Neural cell (in vitro differentiated cells): ENCODE data around the gene C6orf163. TPM values are rescaled to one million over a fixed set of nuclear protein-coding genes. Genes with fewer than 3 reads are reported as not detected.

Source experiments
- H2AFZ ChIP-seq: fragments of 200-600, 300-800 bp; sonication (generic), shearing (Covaris generic); 2 replicates; pipeline ENCODE4 v1.6.0; 2014; ENCODE audit warnings: low read depth, mild to moderate bottlenecking, antibody characterized with exemption, low read length, moderate library complexity
- H3F3A ChIP-seq: fragments of 200-600 bp; shearing (Covaris generic); 2 replicates; pipeline ENCODE4 v1.6.1; 2016; ENCODE audit warnings: mild to moderate bottlenecking, moderate library complexity, mixed read lengths, antibody characterized with exemption, low read length; ENCODE audit not compliant: insufficient read depth, poor library complexity, severe bottlenecking
- H3K27ac ChIP-seq: fragments of 200-600, 300-800 bp; sonication (generic), shearing (Covaris generic); 2 replicates; pipeline ENCODE4 v1.5.1; 2014; ENCODE audit warnings: mild to moderate bottlenecking, low read length, moderate library complexity
- H3K27me3 ChIP-seq: fragments of 300-800, 200-600 bp; sonication (generic), shearing (Covaris generic); 2 replicates; pipeline ENCODE4 v1.6.0; 2014; ENCODE audit warnings: mild to moderate bottlenecking, low read depth, low read length, moderate library complexity; ENCODE audit not compliant: insufficient read depth
- H3K36me3 ChIP-seq: fragments of 300-800, 200-600 bp; sonication (generic), shearing (Covaris generic); 2 replicates; pipeline ENCODE4 v1.5.1; 2014; ENCODE audit warnings: mild to moderate bottlenecking, antibody characterized with exemption, low read length, moderate library complexity; ENCODE audit not compliant: insufficient read depth
- H3K4me2 ChIP-seq: fragments of 300-800, 200-600 bp; sonication (generic), shearing (Covaris generic); 2 replicates; pipeline ENCODE4 v1.6.0; 2014; ENCODE audit warnings: mild to moderate bottlenecking, low read length
- H3K4me3 ChIP-seq: fragments of 300-800, 200-600 bp; sonication (generic), shearing (Covaris generic); 2 replicates; pipeline ENCODE4 v1.5.1; 2014; ENCODE audit warnings: mild to moderate bottlenecking, low read length, moderate library complexity
- H3K79me2 ChIP-seq: fragments of 200-600 bp; shearing (Covaris generic); replicated peaks from 2 replicates; pipeline ENCODE4 v1.6.0; 2014; ENCODE audit warnings: mild to moderate bottlenecking, low read length, moderate library complexity; ENCODE audit not compliant: insufficient read depth
- H3K9ac ChIP-seq: fragments of 300-800, 200-600 bp; sonication (generic), shearing (Covaris generic); 2 replicates; pipeline ENCODE4 v1.6.1; 2016; ENCODE audit warnings: mild to moderate bottlenecking, low read length, mixed read lengths
- H3K9me2 ChIP-seq: fragments of 200-600 bp; shearing (Covaris generic); 2 replicates; pipeline ENCODE4 v1.6.1; 2016; ENCODE audit warnings: mild to moderate bottlenecking, low read length, mixed read lengths; ENCODE audit not compliant: insufficient read depth
- H3K9me3 ChIP-seq: fragments of 200-600, 300-800 bp; sonication (generic), shearing (Covaris generic); 2 replicates; pipeline ENCODE4 v1.6.1; 2016; ENCODE audit warnings: mild to moderate bottlenecking, mixed run types, low read length, moderate library complexity, mixed read lengths
- H4K20me1 ChIP-seq: fragments of 200-600 bp; shearing (Covaris generic); 2 replicates; pipeline ENCODE4 v1.6.1; 2016; ENCODE audit warnings: mild to moderate bottlenecking, mixed run types; ENCODE audit not compliant: insufficient read depth
- EP300 ChIP-seq: fragments of 450-650 bp; conservative IDR thresholded peaks from 2 replicates; pipeline ENCODE4 v1.6.1; 2014; ENCODE audit warnings: antibody characterized with exemption, mild to moderate bottlenecking, moderate library complexity; ENCODE audit not compliant: poor library complexity, severe bottlenecking
- EZH2 ChIP-seq: fragments of 200-600, 300-800 bp; shearing (Covaris generic), sonication (generic); IDR thresholded peaks from 2 replicates; pipeline ENCODE4 v1.6.1; 2014; ENCODE audit warnings: antibody characterized with exemption, low read length, borderline replicate concordance, mild to moderate bottlenecking; ENCODE audit not compliant: insufficient read depth, poor library complexity, severe bottlenecking
- MXI1 ChIP-seq: fragments of 450-650 bp; conservative IDR thresholded peaks from 2 replicates; pipeline ENCODE4 v1.6.1; 2014; ENCODE audit warnings: antibody characterized with exemption, mild to moderate bottlenecking; ENCODE audit not compliant: poor library complexity, severe bottlenecking
- POLR2AphosphoS5 ChIP-seq: IDR thresholded peaks from 2 replicates; pipeline ENCODE4 v1.6.1; 2012
- RAD21 ChIP-seq: fragments of 450-650 bp; conservative IDR thresholded peaks from 2 replicates; pipeline ENCODE4 v1.6.1; 2014; ENCODE audit warnings: antibody characterized with exemption, mild to moderate bottlenecking, moderate library complexity
- SMC3 ChIP-seq: fragments of 450-650 bp; conservative IDR thresholded peaks from 2 replicates; pipeline ENCODE4 v1.6.1; 2014; ENCODE audit warnings: antibody characterized with exemption, mild to moderate bottlenecking, moderate library complexity; ENCODE audit not compliant: poor library complexity
- TAF1 ChIP-seq: IDR thresholded peaks from 2 replicates; pipeline ENCODE4 v1.6.1; 2012; ENCODE audit warnings: low read depth
- polyA plus RNA-seq: library from polyadenylated mRNA; depleted of rRNA; stranded (reverse); fragments of >200 nt; gene quantifications from 2 replicates; pipeline ENCODE4 v1.2.3, GENCODE V29; 2014
- TF ChIP-seq, protein P1 (sequence below): IDR thresholded peaks from 2 replicates; pipeline ENCODE4 v1.6.1; 2012; ENCODE audit warnings: borderline replicate concordance
- TF ChIP-seq, protein P2 (sequence below): fragments of 450-650 bp; IDR thresholded peaks from 2 replicates; pipeline ENCODE4 v1.5.1; 2014; ENCODE audit warnings: antibody characterized with exemption, mild to moderate bottlenecking, moderate library complexity; ENCODE audit not compliant: poor library complexity, severe bottlenecking

The C6orf163 gene
- polyA plus RNA-seq, 1 donor from 2014 or later = 1.8 TPM

DNA sequence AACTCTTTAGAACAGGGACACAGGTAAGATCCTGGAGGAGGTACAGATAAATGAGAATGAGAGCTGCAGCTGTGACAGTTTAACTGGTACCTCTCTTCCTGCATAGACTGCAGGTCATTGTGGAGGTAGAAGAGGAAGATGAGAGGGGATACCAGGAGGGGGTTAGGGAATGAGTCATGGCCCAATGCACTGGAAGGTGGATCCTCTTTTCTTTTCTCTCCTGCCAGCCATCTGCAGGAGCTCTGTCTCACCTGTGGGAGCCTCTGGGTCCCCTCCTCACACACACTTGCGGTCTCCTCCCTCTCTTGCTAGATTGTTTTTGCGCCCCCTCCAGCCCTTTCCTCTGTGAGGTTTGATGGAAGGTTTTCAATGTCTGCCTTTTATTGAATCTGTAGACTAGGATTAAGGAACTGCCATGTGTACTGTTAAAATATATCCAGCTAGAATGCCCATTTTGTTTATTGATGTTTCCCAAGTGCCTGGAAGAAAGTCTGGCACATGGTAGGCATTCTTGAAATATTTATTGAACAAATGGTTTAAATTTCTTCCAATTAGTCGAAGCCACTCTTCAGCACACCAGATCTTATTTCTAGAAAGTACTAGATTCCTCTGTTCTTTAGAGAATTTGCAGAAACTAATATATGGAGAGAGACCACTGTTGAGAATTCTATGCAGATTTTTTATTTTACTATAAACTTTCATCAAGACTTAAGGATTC, 13.0 kb downstream of the C6orf163 start:
- no peak overlapping the region for H3K4me3 ChIP-seq
- H4K20me1 ChIP-seq = no peaks in the 10 kb centered on the region
- no peak overlapping the region for H2AFZ ChIP-seq
- no peaks in the 10 kb centered on the region for H3K36me3 ChIP-seq
- H3K79me2 ChIP-seq = no peaks in the 10 kb centered on the region
- H3F3A ChIP-seq = no peaks in the 10 kb centered on the region
- no peaks in the 10 kb centered on the region for H3K9me2 ChIP-seq
- no peak for TF ChIP-seq EP300
- no peak for TF ChIP-seq MXI1
- TF ChIP-seq, protein P1, sequence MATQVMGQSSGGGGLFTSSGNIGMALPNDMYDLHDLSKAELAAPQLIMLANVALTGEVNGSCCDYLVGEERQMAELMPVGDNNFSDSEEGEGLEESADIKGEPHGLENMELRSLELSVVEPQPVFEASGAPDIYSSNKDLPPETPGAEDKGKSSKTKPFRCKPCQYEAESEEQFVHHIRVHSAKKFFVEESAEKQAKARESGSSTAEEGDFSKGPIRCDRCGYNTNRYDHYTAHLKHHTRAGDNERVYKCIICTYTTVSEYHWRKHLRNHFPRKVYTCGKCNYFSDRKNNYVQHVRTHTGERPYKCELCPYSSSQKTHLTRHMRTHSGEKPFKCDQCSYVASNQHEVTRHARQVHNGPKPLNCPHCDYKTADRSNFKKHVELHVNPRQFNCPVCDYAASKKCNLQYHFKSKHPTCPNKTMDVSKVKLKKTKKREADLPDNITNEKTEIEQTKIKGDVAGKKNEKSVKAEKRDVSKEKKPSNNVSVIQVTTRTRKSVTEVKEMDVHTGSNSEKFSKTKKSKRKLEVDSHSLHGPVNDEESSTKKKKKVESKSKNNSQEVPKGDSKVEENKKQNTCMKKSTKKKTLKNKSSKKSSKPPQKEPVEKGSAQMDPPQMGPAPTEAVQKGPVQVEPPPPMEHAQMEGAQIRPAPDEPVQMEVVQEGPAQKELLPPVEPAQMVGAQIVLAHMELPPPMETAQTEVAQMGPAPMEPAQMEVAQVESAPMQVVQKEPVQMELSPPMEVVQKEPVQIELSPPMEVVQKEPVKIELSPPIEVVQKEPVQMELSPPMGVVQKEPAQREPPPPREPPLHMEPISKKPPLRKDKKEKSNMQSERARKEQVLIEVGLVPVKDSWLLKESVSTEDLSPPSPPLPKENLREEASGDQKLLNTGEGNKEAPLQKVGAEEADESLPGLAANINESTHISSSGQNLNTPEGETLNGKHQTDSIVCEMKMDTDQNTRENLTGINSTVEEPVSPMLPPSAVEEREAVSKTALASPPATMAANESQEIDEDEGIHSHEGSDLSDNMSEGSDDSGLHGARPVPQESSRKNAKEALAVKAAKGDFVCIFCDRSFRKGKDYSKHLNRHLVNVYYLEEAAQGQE = no peak
- TF ChIP-seq, protein P2, sequence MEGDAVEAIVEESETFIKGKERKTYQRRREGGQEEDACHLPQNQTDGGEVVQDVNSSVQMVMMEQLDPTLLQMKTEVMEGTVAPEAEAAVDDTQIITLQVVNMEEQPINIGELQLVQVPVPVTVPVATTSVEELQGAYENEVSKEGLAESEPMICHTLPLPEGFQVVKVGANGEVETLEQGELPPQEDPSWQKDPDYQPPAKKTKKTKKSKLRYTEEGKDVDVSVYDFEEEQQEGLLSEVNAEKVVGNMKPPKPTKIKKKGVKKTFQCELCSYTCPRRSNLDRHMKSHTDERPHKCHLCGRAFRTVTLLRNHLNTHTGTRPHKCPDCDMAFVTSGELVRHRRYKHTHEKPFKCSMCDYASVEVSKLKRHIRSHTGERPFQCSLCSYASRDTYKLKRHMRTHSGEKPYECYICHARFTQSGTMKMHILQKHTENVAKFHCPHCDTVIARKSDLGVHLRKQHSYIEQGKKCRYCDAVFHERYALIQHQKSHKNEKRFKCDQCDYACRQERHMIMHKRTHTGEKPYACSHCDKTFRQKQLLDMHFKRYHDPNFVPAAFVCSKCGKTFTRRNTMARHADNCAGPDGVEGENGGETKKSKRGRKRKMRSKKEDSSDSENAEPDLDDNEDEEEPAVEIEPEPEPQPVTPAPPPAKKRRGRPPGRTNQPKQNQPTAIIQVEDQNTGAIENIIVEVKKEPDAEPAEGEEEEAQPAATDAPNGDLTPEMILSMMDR = no peak
- TF ChIP-seq EZH2 = no peak
- TF ChIP-seq POLR2AphosphoS5 = no peak
- no peak for TF ChIP-seq RAD21
- TF ChIP-seq TAF1 = no peak
- no peak for TF ChIP-seq SMC3
- no peak overlapping the region for H3K27ac ChIP-seq
- H3K27me3 ChIP-seq = no peaks in the 10 kb centered on the region
- no peak overlapping the region for H3K4me2 ChIP-seq
- H3K9me3 ChIP-seq = no peaks in the 10 kb centered on the region
- H3K9ac ChIP-seq = no peak overlapping the region

DNA sequence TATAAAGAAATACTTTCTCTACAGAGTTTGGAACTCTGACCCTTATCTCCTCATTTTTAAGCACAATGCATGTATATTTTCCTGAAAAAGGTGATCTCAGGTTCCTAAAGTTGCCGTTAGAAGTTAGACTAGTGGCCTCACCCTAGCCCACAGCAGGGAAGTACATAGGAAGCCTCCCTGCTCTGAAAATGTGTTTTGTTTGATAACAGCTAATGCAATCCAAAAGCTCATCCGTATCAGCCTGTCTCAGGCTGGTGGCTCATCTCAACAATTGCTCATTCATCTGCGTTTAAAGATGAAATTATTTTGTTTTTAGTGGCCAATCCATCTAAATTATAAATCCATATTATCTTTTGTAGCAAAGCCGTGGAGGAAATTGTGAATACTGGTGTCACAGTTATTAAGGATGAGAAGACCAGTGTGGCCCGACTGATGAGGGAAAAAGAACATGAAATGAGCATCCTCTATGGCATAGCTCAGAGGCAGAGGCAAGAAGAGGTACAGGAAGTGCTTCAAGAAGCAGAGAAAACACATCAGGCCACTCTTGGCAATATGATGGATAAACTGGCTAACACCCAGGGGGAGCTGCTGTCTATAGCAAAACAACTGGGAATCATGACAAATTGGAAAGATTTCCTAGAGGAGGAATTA, 20.1 kb downstream of the C6orf163 start:
- no peaks in the 10 kb centered on the region for H4K20me1 ChIP-seq
- H3K9ac ChIP-seq = no peak overlapping the region
- H3K9me3 ChIP-seq = no peaks in the 10 kb centered on the region
- TF ChIP-seq MXI1 = no peak
- TF ChIP-seq EZH2 = no peak
- TF ChIP-seq POLR2AphosphoS5 = no peak
- TF ChIP-seq, protein P2 = no peak
- no peak for TF ChIP-seq SMC3
- TF ChIP-seq TAF1 = no peak
- TF ChIP-seq, protein P1 = no peak
- no peak for TF ChIP-seq RAD21
- no peak for TF ChIP-seq EP300
- no peaks in the 10 kb centered on the region for H3K27me3 ChIP-seq
- no peaks in the 10 kb centered on the region for H3K9me2 ChIP-seq
- H3K79me2 ChIP-seq = no peaks in the 10 kb centered on the region
- no peak overlapping the region for H3K4me3 ChIP-seq
- H3K27ac ChIP-seq = no peak overlapping the region
- no peaks in the 10 kb centered on the region for H3K36me3 ChIP-seq
- no peaks in the 10 kb centered on the region for H3F3A ChIP-seq
- no peak overlapping the region for H2AFZ ChIP-seq
- H3K4me2 ChIP-seq = no peak overlapping the region
